Measurements from ENCODE around the gene SDC3.

The SDC3 gene

GRCh38 chr1:30919025-30919881, 10.7 kb upstream of the SDC3 start:
- TF ChIP-seq JUND (IDR thresholded peaks at IDR 0.05; ENCODE audit: low read depth), result no peak
- DNase-seq (ENCODE audit: low read depth in 1 of 2, low spot score in 1 of 2), result peak in 1 of 2 experiments; percentile 35

GRCh38 chr1:30916296-30916695, 7.7 kb upstream of the SDC3 start:
- TF ChIP-seq JUND (IDR thresholded peaks at IDR 0.05; ENCODE audit: low read depth), result no peak
- in situ Hi-C loops (cut with HindIII; ENCODE audit: low pct_unique_long_range_greater_than_20kb, low sequenced_read_pairs), result no loop called here
- DNase-seq (ENCODE audit: low read depth in 1 of 2, low spot score in 1 of 2), result no peak

More at GRCh38 chr1:30919025-30919881, 10.7 kb upstream of the SDC3 start:
- in situ Hi-C loops (cut with HindIII; ENCODE audit: low pct_unique_long_range_greater_than_20kb, low sequenced_read_pairs), result no loop called here

- in situ Hi-C loops (cut with HindIII; ENCODE audit: low pct_unique_long_range_greater_than_20kb, low sequenced_read_pairs), result no loop called here
Observed at GRCh38 chr1:30915491-30916230, 7.1 kb upstream of the SDC3 start.

GRCh38 chr1:30914931-30915330, 6.4 kb upstream of the SDC3 start:
- DNase-seq (ENCODE audit: low read depth in 1 of 2, low spot score in 1 of 2), result no peak

More at GRCh38 chr1:30915491-30916230, 7.1 kb upstream of the SDC3 start:
- DNase-seq (ENCODE audit: low read depth in 1 of 2, low spot score in 1 of 2), result no peak
- no peak for TF ChIP-seq JUND (IDR thresholded peaks at IDR 0.05; ENCODE audit: low read depth)

GRCh38 chr1:30914587-30914922, 6.0 kb upstream of the SDC3 start:
- in situ Hi-C loops (cut with HindIII; ENCODE audit: low pct_unique_long_range_greater_than_20kb, low sequenced_read_pairs), result no loop called here

More at GRCh38 chr1:30914931-30915330, 6.4 kb upstream of the SDC3 start:
- in situ Hi-C loops (cut with HindIII; ENCODE audit: low pct_unique_long_range_greater_than_20kb, low sequenced_read_pairs), result no loop called here
- TF ChIP-seq JUND (IDR thresholded peaks at IDR 0.05; ENCODE audit: low read depth), result no peak

GRCh38 chr1:30912913-30913652, 4.5 kb upstream of the SDC3 start:
- no peak for TF ChIP-seq JUND (IDR thresholded peaks at IDR 0.05; ENCODE audit: low read depth)
- no peak for DNase-seq (ENCODE audit: low read depth in 1 of 2, low spot score in 1 of 2)
- in situ Hi-C loops (cut with HindIII; ENCODE audit: low pct_unique_long_range_greater_than_20kb, low sequenced_read_pairs), result no loop called here

More at GRCh38 chr1:30914587-30914922, 6.0 kb upstream of the SDC3 start:
- no peak for TF ChIP-seq JUND (IDR thresholded peaks at IDR 0.05; ENCODE audit: low read depth)
- no peak for DNase-seq (ENCODE audit: low read depth in 1 of 2, low spot score in 1 of 2)

- in situ Hi-C loops (cut with HindIII; ENCODE audit: low pct_unique_long_range_greater_than_20kb, low sequenced_read_pairs), result no loop called here
- no peak for TF ChIP-seq JUND (IDR thresholded peaks at IDR 0.05; ENCODE audit: low read depth)
- no peak for DNase-seq (ENCODE audit: low read depth in 1 of 2, low spot score in 1 of 2)
Observed at GRCh38 chr1:30912224-30912623, 3.7 kb upstream of the SDC3 start.

GRCh38 chr1:30911059-30911954, 2.7 kb upstream of the SDC3 start:
- in situ Hi-C loops (cut with HindIII; ENCODE audit: low pct_unique_long_range_greater_than_20kb, low sequenced_read_pairs), result no loop called here
- peak; percentile 81 to 85 for DNase-seq (ENCODE audit: low read depth in 1 of 2, low spot score in 1 of 2)
- TF ChIP-seq JUND (IDR thresholded peaks at IDR 0.05; ENCODE audit: low read depth), result no peak

GRCh38 chr1:30909365-30910068, 959 bp upstream of the SDC3 start:
- in situ Hi-C loops (cut with HindIII; ENCODE audit: low pct_unique_long_range_greater_than_20kb, low sequenced_read_pairs), result no loop called here
- TF ChIP-seq JUND (IDR thresholded peaks at IDR 0.05; ENCODE audit: low read depth), result no peak
- DNase-seq (ENCODE audit: low read depth in 1 of 2, low spot score in 1 of 2), result no peak

GRCh38 chr1:30908316-30908695, 252 bp downstream of the SDC3 start:
- DNase-seq (ENCODE audit: low read depth in 1 of 2, low spot score in 1 of 2), result no peak
- in situ Hi-C loops (cut with HindIII; ENCODE audit: low pct_unique_long_range_greater_than_20kb, low sequenced_read_pairs), result no loop called here
- no peak for TF ChIP-seq JUND (IDR thresholded peaks at IDR 0.05; ENCODE audit: low read depth)
